Measurements from ENCODE around the gene KIFC1. TPM values are rescaled to one million over a fixed set of nuclear protein-coding genes. Genes with fewer than 3 reads are reported as not detected.

Gene KIFC1
- total RNA-seq, 2 donors from 2014 or later: 56.6 to 94.3 TPM

DNA sequence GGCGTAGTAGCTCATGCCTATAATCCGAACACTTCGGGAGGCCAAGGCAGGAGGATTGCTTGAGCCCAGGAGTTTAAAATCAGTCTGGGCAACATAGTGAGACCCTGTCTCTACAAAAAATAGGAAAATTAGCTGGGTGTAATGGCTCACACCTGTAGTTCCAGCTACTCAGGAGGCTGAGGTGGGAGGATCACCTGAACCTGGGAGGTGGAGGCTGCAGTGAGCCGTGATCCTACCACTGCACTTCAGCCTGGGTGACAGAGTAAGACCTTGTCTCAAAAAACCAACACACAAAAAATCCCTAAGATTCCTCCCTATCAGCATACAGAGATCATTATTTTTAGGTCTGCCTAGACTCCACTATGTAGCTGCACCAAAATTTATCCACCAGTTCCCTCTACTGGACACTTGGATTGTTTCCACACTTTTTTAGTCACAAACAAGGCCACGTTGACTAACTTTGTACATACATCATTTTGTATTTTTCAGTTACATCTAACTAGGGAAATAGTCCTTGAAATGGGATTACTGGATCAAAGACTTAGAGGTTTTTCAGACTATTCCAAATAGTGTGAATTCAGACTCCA is 15.6 kb downstream of the KIFC1 start:
- peaks cover 44% of the 10 kb centered on the region for H3K36me3 Mint-ChIP-seq (ENCODE audit: low read depth)
- Histone ChIP-seq H3K27ac (ENCODE audit: low read depth, low read length) (no peak overlapping the region), H3K9me3 (ENCODE audit: control insufficient read depth, low read length) (no peaks in the 10 kb centered on the region), H3K4me3 (ENCODE audit: low read length) (no peak overlapping the region), H3K4me1 (ENCODE audit: control insufficient read depth, insufficient read depth, low read length) (no peaks in the 10 kb centered on the region), H3K9ac (ENCODE audit: extremely low read depth, low read length, poor library complexity, severe bottlenecking) (no peak overlapping the region), H3K36me3 (ENCODE audit: control insufficient read depth, insufficient read depth, low read length) (peaks cover 61% of the 10 kb centered on the region), H3K27me3 (ENCODE audit: control insufficient read depth, insufficient read depth, low read length, poor library complexity, severe bottlenecking) (no peaks in the 10 kb centered on the region)
- H3K9me3 Mint-ChIP-seq: no peaks in the 10 kb centered on the region
- 89 to 97% methylated on average over 4 to 5 of the region's 5 CpGs for WGBS, 2 experiments (ENCODE audit: insufficient coverage in 1 of 2, insufficient read length in 1 of 2)
- TF ChIP-seq, protein P1, sequence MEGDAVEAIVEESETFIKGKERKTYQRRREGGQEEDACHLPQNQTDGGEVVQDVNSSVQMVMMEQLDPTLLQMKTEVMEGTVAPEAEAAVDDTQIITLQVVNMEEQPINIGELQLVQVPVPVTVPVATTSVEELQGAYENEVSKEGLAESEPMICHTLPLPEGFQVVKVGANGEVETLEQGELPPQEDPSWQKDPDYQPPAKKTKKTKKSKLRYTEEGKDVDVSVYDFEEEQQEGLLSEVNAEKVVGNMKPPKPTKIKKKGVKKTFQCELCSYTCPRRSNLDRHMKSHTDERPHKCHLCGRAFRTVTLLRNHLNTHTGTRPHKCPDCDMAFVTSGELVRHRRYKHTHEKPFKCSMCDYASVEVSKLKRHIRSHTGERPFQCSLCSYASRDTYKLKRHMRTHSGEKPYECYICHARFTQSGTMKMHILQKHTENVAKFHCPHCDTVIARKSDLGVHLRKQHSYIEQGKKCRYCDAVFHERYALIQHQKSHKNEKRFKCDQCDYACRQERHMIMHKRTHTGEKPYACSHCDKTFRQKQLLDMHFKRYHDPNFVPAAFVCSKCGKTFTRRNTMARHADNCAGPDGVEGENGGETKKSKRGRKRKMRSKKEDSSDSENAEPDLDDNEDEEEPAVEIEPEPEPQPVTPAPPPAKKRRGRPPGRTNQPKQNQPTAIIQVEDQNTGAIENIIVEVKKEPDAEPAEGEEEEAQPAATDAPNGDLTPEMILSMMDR (conservative IDR thresholded peaks at IDR 0.05): peak; percentile 49
- H3K4me3 Mint-ChIP-seq: no peak overlapping the region
- no peak for DNase-seq
- no peaks in the 10 kb centered on the region for H3K27me3 Mint-ChIP-seq (ENCODE audit: insufficient read depth)
- no peak overlapping the region for H3K27ac Mint-ChIP-seq
- H3K4me1 Mint-ChIP-seq: peaks cover 11% of the 10 kb centered on the region

DNA sequence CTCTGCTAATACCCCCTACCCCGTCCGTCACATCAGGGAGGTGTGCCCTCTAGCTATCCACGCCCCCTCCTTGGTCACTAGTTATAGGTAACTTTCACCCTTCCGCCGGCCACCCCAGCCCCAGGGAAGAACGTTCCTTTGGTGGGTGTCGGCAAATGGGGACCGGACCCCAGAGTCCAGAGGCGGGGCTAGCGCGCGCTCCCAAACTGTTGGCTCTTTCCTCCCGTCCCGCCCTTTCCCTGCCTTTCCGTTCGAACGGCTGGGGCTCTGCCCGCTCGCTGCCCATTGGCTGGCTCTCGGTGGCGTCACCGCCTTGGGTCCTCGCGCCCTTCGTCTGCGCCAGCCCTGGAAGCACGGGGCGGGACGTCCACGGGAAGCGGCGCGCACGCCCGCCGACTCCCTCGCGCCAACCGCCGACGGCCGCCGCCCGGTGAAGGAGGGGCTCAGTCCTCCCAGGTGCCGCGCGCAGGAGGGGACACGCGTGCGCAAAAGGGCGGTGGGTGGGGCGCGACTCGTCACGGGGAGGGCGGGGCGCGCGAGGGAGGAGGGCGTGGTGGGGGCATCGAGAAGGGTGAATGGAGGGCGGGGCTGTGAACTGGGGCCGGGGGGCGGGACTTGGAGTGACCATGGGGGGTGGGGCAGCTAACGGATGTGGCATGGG is 18.6 kb downstream of the KIFC1 start:
- H3K9me3 Mint-ChIP-seq: no peaks in the 10 kb centered on the region
- peaks cover 13% of the 10 kb centered on the region for H3K4me1 Mint-ChIP-seq
- Histone ChIP-seq H3K27ac (ENCODE audit: low read depth, low read length) (peak overlapping the region; percentile 80), H3K4me1 (ENCODE audit: control insufficient read depth, insufficient read depth, low read length) (no peaks in the 10 kb centered on the region), H3K36me3 (ENCODE audit: control insufficient read depth, insufficient read depth, low read length) (peaks cover 61% of the 10 kb centered on the region), H3K9me3 (ENCODE audit: control insufficient read depth, low read length) (no peaks in the 10 kb centered on the region), H3K4me3 (ENCODE audit: low read length) (peak overlapping the region; percentile 82), H3K9ac (ENCODE audit: extremely low read depth, low read length, poor library complexity, severe bottlenecking) (peak overlapping the region; percentile 49), H3K27me3 (ENCODE audit: control insufficient read depth, insufficient read depth, low read length, poor library complexity, severe bottlenecking) (no peaks in the 10 kb centered on the region)
- peak overlapping the region; percentile 69 for H3K4me3 Mint-ChIP-seq
- H3K27me3 Mint-ChIP-seq (ENCODE audit: insufficient read depth): no peaks in the 10 kb centered on the region
- TF ChIP-seq, protein P1 (conservative IDR thresholded peaks at IDR 0.05): no peak
- peak; percentile 99 for DNase-seq
- peak overlapping the region; percentile 96 for H3K27ac Mint-ChIP-seq
- 0 to 3% methylated on average over 12 to 58 of the region's 65 CpGs for WGBS, 2 experiments (ENCODE audit: insufficient coverage in 1 of 2, insufficient read length in 1 of 2)
- H3K36me3 Mint-ChIP-seq (ENCODE audit: low read depth): peaks cover 52% of the 10 kb centered on the region

DNA sequence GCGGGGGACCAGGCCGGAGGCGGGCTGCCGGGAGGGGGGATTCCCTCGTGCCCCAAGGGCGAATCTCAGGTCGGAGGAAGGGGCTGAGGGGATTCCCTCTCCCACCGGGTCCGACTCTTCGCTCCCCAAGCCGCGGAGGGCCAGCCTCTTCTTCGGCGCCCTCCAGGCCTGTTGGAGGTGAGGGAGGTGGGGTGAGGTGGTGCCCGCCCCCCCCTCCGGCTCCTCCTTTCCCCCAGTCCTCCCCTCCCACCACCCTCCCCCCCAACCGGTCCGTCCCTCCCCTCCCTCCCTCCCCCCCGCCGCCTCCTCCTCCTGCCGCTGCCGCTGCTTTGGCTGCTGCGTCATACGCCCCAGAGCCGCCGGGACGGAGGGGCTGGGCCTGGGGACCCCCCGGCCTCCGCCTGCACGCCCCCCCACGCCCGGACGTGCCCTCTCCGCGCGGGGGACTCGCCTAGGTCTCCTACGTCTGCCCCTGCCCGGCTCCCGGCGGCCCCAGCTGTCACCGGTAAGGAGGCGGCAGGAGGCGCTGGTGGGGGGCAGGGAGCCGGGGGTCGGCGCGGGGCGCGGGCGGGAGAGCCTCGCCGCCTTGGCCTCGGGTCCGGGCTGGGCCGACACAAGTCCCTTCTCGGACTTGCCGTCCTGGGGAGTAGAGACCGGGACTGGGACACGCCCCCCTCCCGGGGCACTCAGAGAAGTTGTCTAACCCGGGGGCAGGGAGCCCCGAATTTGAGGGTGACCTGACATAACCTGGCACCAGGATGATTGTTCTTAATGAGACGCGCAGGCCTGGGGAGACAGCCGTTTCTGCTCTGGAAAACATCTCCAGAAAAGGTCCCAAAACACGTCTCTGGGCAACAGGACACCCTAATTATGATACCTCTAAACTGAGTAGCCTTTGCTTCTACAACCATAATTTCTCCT is 19.3 kb downstream of the KIFC1 start, which contains the start of gene PHF1:
TSS of gene PHF1 (plus strand) at position 304 of the 921 bp plus-strand sequence. CDS start 1,250 bp downstream, outside the sequence.
- Mint-ChIP-seq H3K27ac (peak within 1 kb of the TSS; percentile 96), H3K4me1 (peaks cover 18% of the 10 kb centered on the region), H3K36me3 (ENCODE audit: low read depth) (peaks cover 52% of the 10 kb centered on the region), H3K9me3 (no peaks in the 10 kb centered on the region), H3K27me3 (ENCODE audit: insufficient read depth) (no peaks in the 10 kb centered on the region), H3K4me3 (peak within 1 kb of the TSS; percentile 69)
- H3K27ac ChIP-seq (ENCODE audit: low read depth, low read length): peak within 1 kb of the TSS; percentile 80
- H3K27me3 ChIP-seq (ENCODE audit: control insufficient read depth, insufficient read depth, low read length, poor library complexity, severe bottlenecking): no peaks in the 10 kb centered on the region
- TF ChIP-seq, protein P1 (conservative IDR thresholded peaks at IDR 0.05): no peak
- peaks cover 61% of the 10 kb centered on the region for H3K36me3 ChIP-seq (ENCODE audit: control insufficient read depth, insufficient read depth, low read length)
- peak within 1 kb of the TSS; percentile 75 for H3K9ac ChIP-seq (ENCODE audit: extremely low read depth, low read length, poor library complexity, severe bottlenecking)
- H3K4me3 ChIP-seq (ENCODE audit: low read length): peak within 1 kb of the TSS; percentile 95
- no peak for DNase-seq
- 1% methylated on average over 12 to 54 of the region's 67 CpGs for WGBS, 2 experiments (ENCODE audit: insufficient coverage in 1 of 2, insufficient read length in 1 of 2)
- H3K9me3 ChIP-seq (ENCODE audit: control insufficient read depth, low read length): no peaks in the 10 kb centered on the region
- H3K4me1 ChIP-seq (ENCODE audit: control insufficient read depth, insufficient read depth, low read length): no peaks in the 10 kb centered on the region

Measured in endodermal cell (in vitro differentiated cells).